ENCODE results near the gene ZC2HC1B.

ZC2HC1B gene

GRCh38 chr6:143958839-143959399 lies 94.6 kb downstream of the ZC2HC1B start:
- DNase-seq (ENCODE audit: low spot score) = no peak
- no peak for TF ChIP-seq CTCF (IDR thresholded peaks at IDR 0.05; ENCODE audit: extremely low read depth, insufficient read depth, missing control alignments)
- in situ Hi-C loops (cut with MboI; ENCODE audit: low pct_unique_long_range_greater_than_20kb, low sequenced_read_pairs, unreplicated experiment) = no loop called here

GRCh38 chr6:143959927-143960326 lies 95.7 kb downstream of the ZC2HC1B start:
- DNase-seq (ENCODE audit: low spot score) = no peak
- no peak for TF ChIP-seq CTCF (IDR thresholded peaks at IDR 0.05; ENCODE audit: extremely low read depth, insufficient read depth, missing control alignments)
- in situ Hi-C loops (cut with MboI; ENCODE audit: low pct_unique_long_range_greater_than_20kb, low sequenced_read_pairs, unreplicated experiment) = no loop called here

GRCh38 chr6:143961066-143961465 lies 96.8 kb downstream of the ZC2HC1B start:
- TF ChIP-seq CTCF (IDR thresholded peaks at IDR 0.05; ENCODE audit: extremely low read depth, insufficient read depth, missing control alignments) = no peak
- in situ Hi-C loops (cut with MboI; ENCODE audit: low pct_unique_long_range_greater_than_20kb, low sequenced_read_pairs, unreplicated experiment) = no loop called here
- DNase-seq (ENCODE audit: low spot score) = no peak

GRCh38 chr6:143961886-143962878 lies 97.9 kb downstream of the ZC2HC1B start:
- no peak for TF ChIP-seq CTCF (IDR thresholded peaks at IDR 0.05; ENCODE audit: extremely low read depth, insufficient read depth, missing control alignments)
- in situ Hi-C loops (cut with MboI; ENCODE audit: low pct_unique_long_range_greater_than_20kb, low sequenced_read_pairs, unreplicated experiment) = no loop called here
- DNase-seq (ENCODE audit: low spot score) = no peak

- DNase-seq (ENCODE audit: low spot score) = no peak
- TF ChIP-seq CTCF (IDR thresholded peaks at IDR 0.05; ENCODE audit: extremely low read depth, insufficient read depth, missing control alignments) = no peak
- in situ Hi-C loops (cut with MboI; ENCODE audit: low pct_unique_long_range_greater_than_20kb, low sequenced_read_pairs, unreplicated experiment) = no loop called here
These were observed 99.1 kb downstream of the ZC2HC1B start for GRCh38 chr6:143963158-143963919.

GRCh38 chr6:143964674-143965081 lies 100.4 kb downstream of the ZC2HC1B start:
- in situ Hi-C loops (cut with MboI; ENCODE audit: low pct_unique_long_range_greater_than_20kb, low sequenced_read_pairs, unreplicated experiment) = no loop called here
- DNase-seq (ENCODE audit: low spot score) = no peak
- TF ChIP-seq CTCF (IDR thresholded peaks at IDR 0.05; ENCODE audit: extremely low read depth, insufficient read depth, missing control alignments) = no peak

All from GM13977 (cell line).